Fibroblast of skin of left quadriceps (primary cell): Measurements from ENCODE around the gene KASH5.

Source experiments
- DNase-seq, 2 experiments: peaks; one replicate each; pipeline ENCODE4 v3.0.0-alpha.2; 2013; ENCODE audit warnings: low read depth in 2 of 2

KASH5 gene

DNA sequence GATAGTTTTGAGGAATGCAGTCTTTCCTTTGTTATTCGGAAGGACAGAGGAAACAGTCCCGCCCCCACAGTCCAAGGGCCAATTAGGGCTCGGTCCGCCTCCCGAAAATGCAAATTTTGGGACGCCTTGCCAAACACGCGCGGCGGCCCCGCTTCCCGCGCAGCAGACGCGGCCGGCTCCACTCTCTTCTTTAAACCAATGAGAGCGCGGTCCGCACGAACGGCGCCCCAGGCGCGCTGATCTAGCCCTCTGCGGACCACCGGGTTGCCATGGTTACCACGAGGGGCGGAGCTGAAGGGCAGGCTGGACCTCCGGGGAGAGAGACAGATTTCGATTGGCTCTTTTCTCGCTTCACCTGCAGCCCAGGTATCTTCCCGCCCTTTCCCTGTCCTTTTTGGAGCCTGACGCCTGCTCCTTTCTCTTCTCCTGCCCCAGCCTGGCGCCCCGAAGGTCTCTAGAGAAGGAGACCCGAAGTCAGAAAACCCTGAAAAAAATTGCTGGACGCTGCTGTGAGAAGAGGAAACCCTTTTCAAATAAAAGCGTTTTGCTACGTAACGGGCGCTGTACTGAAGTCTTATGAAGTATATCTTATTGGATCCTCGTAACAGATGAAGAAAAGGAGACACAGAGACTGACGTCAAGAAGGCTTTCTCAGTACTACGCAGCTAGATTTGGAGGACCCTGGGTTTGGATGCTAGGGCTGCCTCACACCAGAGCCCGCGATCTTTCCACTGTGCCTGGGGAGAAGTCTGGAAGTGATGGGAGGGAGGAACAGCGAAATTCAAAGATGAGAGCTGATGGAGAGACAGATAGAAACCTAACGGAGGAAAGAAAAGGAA is 33.2 kb downstream of the KASH5 start:
- DNase-seq = no peak

DNA sequence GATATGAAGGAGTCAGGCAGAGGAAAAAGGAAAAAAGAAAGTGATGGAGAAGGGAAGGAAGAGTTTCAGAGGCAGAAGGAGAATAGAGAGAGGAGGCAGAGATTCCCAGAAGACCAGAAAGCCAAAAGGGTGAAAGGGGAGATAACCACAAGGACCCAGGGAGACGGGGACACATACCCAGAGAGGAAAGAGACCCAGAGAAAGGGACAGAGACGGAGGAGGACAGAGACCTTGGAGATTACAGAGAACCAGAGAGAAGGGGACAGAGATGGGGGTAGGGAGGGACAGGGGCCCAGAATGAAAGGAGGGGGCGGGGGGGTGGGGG is 33.8 kb downstream of the KASH5 start:
- no peak for DNase-seq

DNA sequence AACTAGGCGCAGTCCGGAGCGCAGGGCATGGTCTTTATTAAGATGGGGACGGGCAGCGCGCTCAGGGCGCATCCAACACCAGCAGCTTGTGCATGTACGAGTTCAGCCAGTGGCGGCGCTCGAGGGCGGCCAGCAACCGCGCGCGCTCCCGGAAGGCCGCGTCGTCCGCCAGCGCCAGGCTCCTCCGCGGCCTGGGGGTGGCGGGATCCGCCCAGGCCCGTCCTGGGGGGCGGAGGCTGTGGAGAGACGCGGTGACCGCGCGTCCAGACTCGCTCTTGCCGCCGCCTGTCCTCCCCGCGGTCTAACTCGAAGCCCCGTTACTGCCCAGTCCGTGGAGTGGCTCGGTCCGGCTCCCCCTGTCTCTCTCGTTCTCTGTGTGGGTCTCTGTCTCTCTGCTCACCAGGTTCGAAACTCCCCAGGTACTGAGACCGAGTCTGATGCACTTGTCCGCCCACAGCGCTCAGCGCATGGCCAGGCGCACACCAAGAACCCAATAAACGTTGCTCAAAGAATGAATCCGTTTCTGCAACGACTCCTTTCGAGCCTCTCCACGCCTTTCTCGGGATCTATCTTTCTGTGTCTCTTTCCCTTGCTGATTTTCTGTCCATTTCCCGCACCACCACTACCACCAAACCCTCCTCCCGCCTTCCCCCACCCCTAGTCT is 34.5 kb downstream of the KASH5 start:
- no peak for DNase-seq

GRCh38 chr19:49423071-49423984 is 35.3 kb downstream of the KASH5 start, which contains the start of gene PTH2:
Gene PTH2 (minus strand): TSS chr19:49423441. CDS start chr19:49423339, 102 bp downstream.
- DNase-seq = no peak

DNA sequence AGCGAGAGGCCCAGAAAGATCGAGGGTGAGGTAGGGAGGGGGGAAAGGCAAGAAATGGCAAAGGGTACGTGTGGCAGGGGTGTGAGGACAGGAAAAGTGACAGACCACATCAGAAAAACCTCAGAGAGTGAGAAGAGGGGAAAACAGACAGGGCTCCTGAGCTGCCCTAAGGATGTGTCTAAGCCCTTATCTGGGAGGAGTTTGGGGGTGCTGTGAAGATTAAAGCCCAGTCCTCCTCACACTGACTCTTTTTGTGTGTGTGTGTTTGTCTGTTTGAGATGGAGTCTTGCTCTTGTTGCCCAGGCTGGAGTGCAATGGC is 35.9 kb downstream of the KASH5 start:
- no peak for DNase-seq

- no peak for DNase-seq
Observed at GRCh38 chr19:49425178-49425577, 37.1 kb downstream of the KASH5 start, which contains the start of gene GFY. Gene GFY (plus strand): TSS chr19:49425388. CDS start chr19:49426431, 1,043 bp downstream.

GRCh38 chr19:49425922-49426592 is 38.0 kb downstream of the KASH5 start:
- no peak for DNase-seq

DNA sequence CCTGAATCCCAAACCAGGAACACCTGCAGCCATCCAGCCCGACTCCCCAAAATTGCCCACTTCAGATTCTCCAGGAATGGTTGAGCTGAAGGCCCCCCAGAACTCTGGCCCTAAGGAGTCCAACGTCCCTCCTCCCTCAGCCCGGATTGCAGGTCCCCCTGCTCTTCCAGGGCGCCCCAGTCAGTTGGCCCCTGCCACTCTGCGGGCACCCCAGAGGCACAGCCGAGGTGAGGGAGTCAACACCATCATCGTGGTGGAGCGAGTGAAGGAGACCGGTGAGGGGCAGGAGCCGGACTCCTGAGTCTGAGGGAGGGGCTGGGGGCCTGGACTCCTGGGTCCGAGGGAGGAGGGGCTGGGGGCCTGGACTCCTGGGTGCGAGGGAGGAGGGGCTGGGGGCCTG is 39.3 kb downstream of the KASH5 start:
- no peak for DNase-seq

GRCh38 chr19:49427855-49428546 is 40.0 kb downstream of the KASH5 start:
- DNase-seq = no peak

GRCh38 chr19:49428547-49429451 is 40.8 kb downstream of the KASH5 start:
- DNase-seq = no peak

GRCh38 chr19:49430172-49430677 is 42.2 kb downstream of the KASH5 start:
- DNase-seq = no peak

- DNase-seq = no peak
Observed at GRCh38 chr19:49430678-49431329, 42.8 kb downstream of the KASH5 start.

- DNase-seq = no peak
Observed at GRCh38 chr19:49431330-49431749, 43.3 kb downstream of the KASH5 start.

DNA sequence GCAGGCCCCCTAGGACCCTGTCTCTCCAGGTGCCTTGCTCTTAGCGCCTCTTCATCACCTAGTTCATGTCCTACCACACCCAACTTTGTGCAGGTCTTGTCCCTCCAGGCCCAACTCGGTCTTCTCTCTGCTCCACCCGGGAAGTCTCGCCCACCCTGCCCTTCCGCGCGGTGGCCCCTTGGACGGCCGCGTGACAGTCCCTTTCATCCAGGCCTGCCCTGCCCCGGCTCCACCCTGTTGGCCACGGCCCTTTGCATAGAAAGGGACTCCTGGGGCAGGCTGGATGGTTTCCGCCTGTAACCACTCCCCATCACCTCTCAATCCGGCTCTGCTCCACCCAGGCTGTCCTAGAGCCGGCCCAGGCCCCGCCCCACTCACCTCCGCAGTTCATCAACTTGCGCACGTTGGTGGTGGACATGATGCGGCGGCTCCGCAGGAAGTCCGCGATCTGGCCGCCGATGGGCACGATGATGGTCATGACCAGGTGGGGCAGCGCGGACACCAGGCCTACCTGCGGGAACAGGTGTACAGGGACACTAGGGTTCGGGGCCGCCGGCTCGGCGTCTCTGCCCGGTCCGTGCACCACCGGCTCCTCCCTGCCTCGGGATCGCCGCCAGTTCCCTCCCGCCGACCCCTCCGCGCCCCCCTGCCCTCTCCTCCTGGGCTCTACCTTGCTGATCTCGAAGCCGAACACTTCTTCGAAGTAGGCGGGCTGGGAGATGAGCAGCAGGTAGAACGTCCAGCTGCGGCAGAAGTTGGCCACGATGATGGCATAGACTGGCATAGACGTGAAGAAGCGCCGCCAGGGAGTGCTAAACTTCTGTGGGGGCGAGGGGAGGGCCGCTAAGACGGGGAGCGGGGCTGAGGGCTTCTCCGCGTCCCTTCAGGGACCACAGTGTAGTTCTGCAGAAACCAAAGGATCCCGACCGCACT is 44.4 kb downstream of the KASH5 start:
- no peak for DNase-seq

GRCh38 chr19:49433240-49433901 is 45.3 kb downstream of the KASH5 start:
- DNase-seq = no peak

- DNase-seq = no peak
Observed at GRCh38 chr19:49434907-49435583, 47.0 kb downstream of the KASH5 start.

DNA sequence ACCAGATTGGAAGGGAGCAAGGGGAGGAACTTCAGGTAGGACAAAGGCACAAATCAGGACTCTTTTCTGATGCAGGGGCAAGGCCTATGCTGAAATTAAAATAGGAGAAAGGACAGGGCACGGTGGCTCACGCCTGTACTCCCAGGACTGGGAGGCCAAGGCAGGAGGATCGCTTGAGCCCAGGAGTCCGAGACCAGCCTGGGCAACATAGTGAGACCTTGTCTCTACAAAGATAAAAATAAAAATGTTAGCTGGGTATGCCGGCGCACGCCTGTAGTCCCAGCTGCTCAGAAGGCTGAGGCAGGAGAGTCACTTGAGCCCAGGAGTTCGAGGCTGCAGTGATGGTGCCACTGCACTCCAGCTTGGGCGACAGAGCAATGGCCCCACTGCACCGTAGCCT is 47.6 kb downstream of the KASH5 start:
- no peak for DNase-seq
